Mesendoderm (in vitro differentiated cells): Measurements from ENCODE around the gene FBXW2.

Source experiments
- DNase-seq: peaks from one replicate; pipeline ENCODE4 v3.0.0; 2013
- H2AK5ac ChIP-seq: 2 replicates; pipeline ENCODE4 v1.6.1; 2013; ENCODE audit warnings: low read length, inconsistent platforms
- H2BK120ac ChIP-seq: 2 replicates; pipeline ENCODE4 v1.6.1; 2013; ENCODE audit warnings: low read depth, mild to moderate bottlenecking, low read length, moderate library complexity, mixed read lengths
- H2BK15ac ChIP-seq: replicated peaks from 2 replicates; pipeline ENCODE4 v1.6.1; 2013; ENCODE audit warnings: low read depth, mild to moderate bottlenecking, moderate library complexity
- H2BK5ac ChIP-seq: 2 replicates; pipeline ENCODE4 v1.6.1; 2013; ENCODE audit warnings: low read length, inconsistent platforms
- H3K18ac ChIP-seq: 2 replicates; pipeline ENCODE4 v1.6.1; 2013; ENCODE audit warnings: mild to moderate bottlenecking, low read length, mixed read lengths
- H3K23ac ChIP-seq: one replicate; pipeline ENCODE4 v1.6.1; 2013; ENCODE audit warnings: low read length
- H3K27ac ChIP-seq: 2 replicates; pipeline ENCODE4 v1.5.1; 2013; ENCODE audit warnings: low read depth, mild to moderate bottlenecking, inconsistent platforms, low read length, moderate library complexity
- H3K27me3 ChIP-seq: 2 replicates; pipeline ENCODE4 v1.6.1; 2013; ENCODE audit warnings: low read length, control low read depth, mild to moderate bottlenecking, inconsistent platforms; ENCODE audit not compliant: insufficient read depth, poor library complexity
- H3K36me3 ChIP-seq: 2 replicates; pipeline ENCODE4 v1.6.1; 2013; ENCODE audit warnings: low read length, inconsistent platforms; ENCODE audit not compliant: control insufficient read depth, insufficient read depth
- H3K4ac ChIP-seq: one replicate; pipeline ENCODE4 v1.6.1; 2013; ENCODE audit warnings: low read depth, mild to moderate bottlenecking, low read length, moderate library complexity
- H3K4me1 ChIP-seq: 2 replicates; pipeline ENCODE4 v1.6.1; 2013; ENCODE audit warnings: low read depth, low read length, inconsistent platforms; ENCODE audit not compliant: control insufficient read depth
- H3K4me2 ChIP-seq: 2 replicates; pipeline ENCODE4 v1.6.1; 2013; ENCODE audit warnings: low read length
- H3K4me3 ChIP-seq: 2 replicates; pipeline ENCODE4 v1.5.1; 2013; ENCODE audit warnings: mild to moderate bottlenecking, low read length
- H3K56ac ChIP-seq: one replicate; pipeline ENCODE4 v1.6.1; 2013; ENCODE audit warnings: low read length
- H3K79me1 ChIP-seq: 2 replicates; pipeline ENCODE4 v1.6.1; 2013; ENCODE audit warnings: low read length, inconsistent platforms
- H3K79me2 ChIP-seq: 2 replicates; pipeline ENCODE4 v1.6.1; 2013; ENCODE audit warnings: mild to moderate bottlenecking, low read length; ENCODE audit not compliant: control insufficient read depth, insufficient read depth
- H3K9ac ChIP-seq: 2 replicates; pipeline ENCODE4 v1.6.1; 2013; ENCODE audit warnings: low read length, inconsistent platforms
- H4K5ac ChIP-seq: one replicate; pipeline ENCODE4 v1.6.1; 2013; ENCODE audit warnings: low read length
- H4K8ac ChIP-seq: one replicate; pipeline ENCODE4 v1.6.1; 2013; ENCODE audit warnings: low read depth, mild to moderate bottlenecking, control low read depth, low read length, moderate library complexity
- WGBS: extraction: QIAGEN DNeasy Blood & Tissue Kit; methylation state at CpG from one replicate; pipeline ENCODE4 v1.1.7; 2013; ENCODE audit warnings: low lambda C conversion rate, missing lambda C conversion rate; ENCODE audit not compliant: insufficient coverage; ENCODE audit errors: extremely low coverage; 5-methylcytosine and 5-hydroxymethylcytosine counted together

FBXW2 gene

GRCh38 chr9:120712539-120713031 is 80.6 kb downstream of the FBXW2 start:
- no peaks in the 10 kb centered on the region for H3K79me2 ChIP-seq
- H3K79me1 ChIP-seq, result no peaks in the 10 kb centered on the region
- H3K9ac ChIP-seq, result no peak overlapping the region
- H2AK5ac ChIP-seq, result no peak overlapping the region
- H3K27ac ChIP-seq, result no peak overlapping the region
- H4K8ac ChIP-seq, result no peak overlapping the region
- WGBS, result no CpG with 5 or more reads among the region's 4 CpGs
- peaks cover 5% of the 10 kb centered on the region for H3K27me3 ChIP-seq
- no peak overlapping the region for H3K4me3 ChIP-seq
- no peak overlapping the region for H3K4me2 ChIP-seq
- no peak overlapping the region for H4K5ac ChIP-seq
- no peak overlapping the region for H3K56ac ChIP-seq
- H3K36me3 ChIP-seq, result no peaks in the 10 kb centered on the region
- no peak overlapping the region for H2BK120ac ChIP-seq
- H3K4me1 ChIP-seq, result no peaks in the 10 kb centered on the region
- no peak overlapping the region for H2BK5ac ChIP-seq
- DNase-seq, result no peak
- no peak overlapping the region for H2BK15ac ChIP-seq
- no peak overlapping the region for H3K4ac ChIP-seq
- no peak overlapping the region for H3K18ac ChIP-seq
- H3K23ac ChIP-seq, result no peak overlapping the region

DNA sequence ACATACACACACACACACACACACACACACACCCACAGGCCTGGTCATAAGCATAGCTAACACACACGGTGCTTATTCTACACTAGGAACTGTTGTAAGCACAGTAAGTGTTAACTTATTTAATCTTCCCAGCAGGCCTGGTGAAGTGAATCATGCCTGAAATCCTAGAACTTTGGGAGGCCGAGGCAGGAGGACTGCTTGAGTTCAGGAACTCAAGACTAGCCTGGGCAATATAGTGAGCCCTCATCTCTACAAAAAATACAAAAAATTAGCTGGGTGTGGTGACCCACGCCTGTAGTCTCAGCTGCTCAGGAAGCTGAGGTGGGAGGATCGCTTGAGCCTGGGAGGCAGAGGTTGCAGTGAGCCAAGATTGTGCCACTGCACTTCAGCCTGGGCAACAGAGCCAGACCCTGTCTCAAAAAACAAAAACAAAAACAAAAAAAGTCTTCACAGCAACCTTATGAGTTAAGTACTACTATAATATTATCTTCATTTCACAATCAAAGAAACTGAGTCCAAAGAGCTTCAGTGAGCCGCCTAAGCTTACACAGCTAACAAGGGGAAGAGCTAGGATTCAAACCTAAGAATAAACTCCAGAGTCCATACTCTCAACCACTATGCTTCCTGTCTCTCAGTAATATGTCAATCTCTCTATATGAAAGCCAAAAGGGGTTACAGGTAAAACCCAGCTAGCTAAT is 81.2 kb downstream of the FBXW2 start:
- Histone ChIP-seq H3K36me3 (no peaks in the 10 kb centered on the region), H2BK15ac (no peak overlapping the region), H3K79me2 (no peaks in the 10 kb centered on the region), H4K5ac (no peak overlapping the region), H3K23ac (no peak overlapping the region), H3K4me2 (no peak overlapping the region), H3K4me1 (no peaks in the 10 kb centered on the region), H3K9ac (no peak overlapping the region), H2AK5ac (no peak overlapping the region), H3K4ac (no peak overlapping the region), H3K56ac (no peak overlapping the region), H2BK5ac (no peak overlapping the region), H3K27me3 (peaks cover 5% of the 10 kb centered on the region), H3K79me1 (no peaks in the 10 kb centered on the region), H3K18ac (no peak overlapping the region), H3K27ac (no peak overlapping the region), H3K4me3 (no peak overlapping the region), H4K8ac (no peak overlapping the region), H2BK120ac (no peak overlapping the region)
- no CpG with 5 or more reads among the region's 5 CpGs for WGBS
- no peak for DNase-seq

GRCh38 chr9:120711354-120711753 is 81.9 kb downstream of the FBXW2 start:
- no peak overlapping the region for H2BK15ac ChIP-seq
- DNase-seq, result no peak
- no peaks in the 10 kb centered on the region for H3K36me3 ChIP-seq
- no peaks in the 10 kb centered on the region for H3K79me2 ChIP-seq
- peaks cover 5% of the 10 kb centered on the region for H3K27me3 ChIP-seq
- no peak overlapping the region for H3K4me3 ChIP-seq
- H3K4me1 ChIP-seq, result no peaks in the 10 kb centered on the region
- H2BK5ac ChIP-seq, result no peak overlapping the region
- H2BK120ac ChIP-seq, result no peak overlapping the region
- no peak overlapping the region for H4K5ac ChIP-seq
- no peaks in the 10 kb centered on the region for H3K79me1 ChIP-seq
- H2AK5ac ChIP-seq, result no peak overlapping the region
- no peak overlapping the region for H4K8ac ChIP-seq
- H3K56ac ChIP-seq, result no peak overlapping the region
- H3K4ac ChIP-seq, result no peak overlapping the region
- H3K27ac ChIP-seq, result no peak overlapping the region
- H3K9ac ChIP-seq, result no peak overlapping the region
- no peak overlapping the region for H3K4me2 ChIP-seq
- H3K18ac ChIP-seq, result no peak overlapping the region
- no peak overlapping the region for H3K23ac ChIP-seq

- H3K4me2 ChIP-seq, result no peak overlapping the region
- H3K9ac ChIP-seq, result no peak overlapping the region
- H3K18ac ChIP-seq, result no peak overlapping the region
- H3K27ac ChIP-seq, result no peak overlapping the region
- H3K4me1 ChIP-seq, result no peaks in the 10 kb centered on the region
- no peak overlapping the region for H4K8ac ChIP-seq
- no peak overlapping the region for H4K5ac ChIP-seq
- no peaks in the 10 kb centered on the region for H3K79me2 ChIP-seq
- H3K36me3 ChIP-seq, result no peaks in the 10 kb centered on the region
- no peak overlapping the region for H3K23ac ChIP-seq
- DNase-seq, result no peak
- no peak overlapping the region for H2BK5ac ChIP-seq
- no peaks in the 10 kb centered on the region for H3K79me1 ChIP-seq
- H2BK120ac ChIP-seq, result no peak overlapping the region
- no CpG with 5 or more reads among the region's 10 CpGs for WGBS
- H2AK5ac ChIP-seq, result no peak overlapping the region
- no peak overlapping the region for H2BK15ac ChIP-seq
- H3K56ac ChIP-seq, result no peak overlapping the region
- H3K27me3 ChIP-seq, result peaks cover 5% of the 10 kb centered on the region
- no peak overlapping the region for H3K4ac ChIP-seq
- no peak overlapping the region for H3K4me3 ChIP-seq
Measured at GRCh38 chr9:120710110-120710981, 82.9 kb downstream of the FBXW2 start.

DNA sequence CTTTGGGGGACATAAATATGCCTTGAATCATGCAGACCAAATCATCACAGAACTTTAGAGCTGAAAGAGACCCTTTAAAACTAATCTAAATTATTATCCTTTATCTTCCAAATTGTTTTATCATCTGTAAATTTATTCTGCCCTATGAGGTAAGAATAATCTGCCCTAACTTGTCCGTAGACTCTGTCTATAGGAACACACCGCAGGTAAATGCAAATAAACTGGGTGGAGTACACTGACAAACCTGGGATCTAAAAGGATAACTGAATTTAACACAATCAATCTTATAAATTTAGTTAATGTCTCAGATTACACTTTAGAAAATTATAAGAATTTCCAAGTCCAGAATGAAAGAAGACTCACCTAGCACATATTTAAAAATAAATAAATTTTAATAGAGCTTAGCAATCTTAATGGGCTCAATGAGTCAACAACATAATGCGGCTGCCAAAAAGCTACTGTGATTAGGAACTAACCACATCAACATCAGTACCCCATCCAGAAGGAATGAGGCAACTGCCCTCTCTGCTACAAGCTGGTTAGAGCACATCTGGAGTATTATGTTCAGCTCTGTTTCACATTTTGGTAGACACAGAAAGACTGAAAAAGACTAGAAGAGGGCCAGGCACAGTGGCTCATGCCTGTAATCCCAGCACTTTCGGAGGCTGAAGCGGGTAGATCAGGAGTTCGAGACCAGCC is 84.5 kb downstream of the FBXW2 start:
- Histone ChIP-seq H4K8ac (no peak overlapping the region), H3K79me1 (no peaks in the 10 kb centered on the region), H3K9ac (no peak overlapping the region), H3K56ac (no peak overlapping the region), H3K27me3 (peaks cover 5% of the 10 kb centered on the region), H3K4ac (no peak overlapping the region), H3K79me2 (no peaks in the 10 kb centered on the region), H3K27ac (no peak overlapping the region), H2BK5ac (no peak overlapping the region), H4K5ac (no peak overlapping the region), H2BK15ac (no peak overlapping the region), H3K4me3 (no peak overlapping the region), H3K4me1 (no peaks in the 10 kb centered on the region), H2BK120ac (no peak overlapping the region), H3K36me3 (no peaks in the 10 kb centered on the region), H3K4me2 (no peak overlapping the region), H2AK5ac (no peak overlapping the region), H3K18ac (no peak overlapping the region), H3K23ac (no peak overlapping the region)
- DNase-seq, result no peak
- WGBS, result no CpG with 5 or more reads among the region's 6 CpGs
